K562 (cell line): ENCODE results near the gene RUNDC1. TPM values are rescaled to one million over a fixed set of nuclear protein-coding genes. Genes with fewer than 3 reads are reported as not detected.
A peak's percentile ranks its signal among the peaks of the same experiment; 100 is the strongest.

Source experiments
- BCL6 ChIP-seq: fragments of 250-450 bp; sonication (Bioruptor Pico); IDR thresholded peaks from 2 replicates; pipeline ENCODE4 v1.4.0; 2020
- CEBPB ChIP-seq: fragments of 450-650 bp; IDR thresholded peaks from 2 replicates; pipeline ENCODE4 v1.6.1; 2016; ENCODE audit warnings: missing genetic modification characterization, missing compliant biosample characterization
- CHD2 ChIP-seq: IDR thresholded peaks from 2 replicates; pipeline ENCODE4 v1.6.1; 2011; ENCODE audit warnings: low read depth, low read length
- CREM ChIP-seq: IDR thresholded peaks from 2 replicates; pipeline ENCODE4 v1.6.1; 2014; ENCODE audit warnings: antibody characterized with exemption, low read depth
- DIDO1 ChIP-seq: fragments of 450-650 bp; IDR thresholded peaks from 2 replicates; pipeline ENCODE4 v1.6.1; 2016; ENCODE audit warnings: low read depth, missing biosample characterization, missing genetic modification characterization
- ESRRA ChIP-seq: fragments of 450-650 bp; IDR thresholded peaks from 2 replicates; pipeline ENCODE4 v1.6.1; 2014; ENCODE audit warnings: low read depth, mild to moderate bottlenecking, moderate library complexity, borderline replicate concordance
- ETV1 ChIP-seq: fragments of 450-650 bp; conservative IDR thresholded peaks from 2 replicates; pipeline ENCODE4 v1.6.1; 2016; ENCODE audit warnings: missing genetic modification characterization, control low read depth, low read depth, missing compliant biosample characterization
- HNRNPLL ChIP-seq: fragments of 200-400 bp; formaldehyde crosslinking; IDR thresholded peaks from 2 replicates; pipeline ENCODE4 v1.6.1; 2017; ENCODE audit warnings: low read length, low read depth, mild to moderate bottlenecking; ENCODE audit not compliant: poor library complexity, severe bottlenecking
- KLF16 ChIP-seq: IDR thresholded peaks from 2 replicates; pipeline ENCODE4 v1.6.1; 2016; ENCODE audit warnings: antibody characterized with exemption
- MAFG ChIP-seq: fragments of 450-650 bp; conservative IDR thresholded peaks from 2 replicates; pipeline ENCODE4 v1.6.1; 2016; ENCODE audit warnings: missing genetic modification characterization, missing compliant biosample characterization
- MCM5 ChIP-seq: fragments of 450-650 bp; IDR thresholded peaks from 2 replicates; pipeline ENCODE4 v1.6.1; 2016; ENCODE audit warnings: low read depth
- MEF2D ChIP-seq: conservative IDR thresholded peaks from 2 replicates; pipeline ENCODE4 v1.6.1; 2016; ENCODE audit warnings: low read depth, missing genetic modification characterization, missing compliant biosample characterization
- NCOA1 ChIP-seq: fragments of 450-650 bp; IDR thresholded peaks from 2 replicates; pipeline ENCODE4 v1.6.1; 2016; ENCODE audit warnings: low read depth
- NFIC ChIP-seq: fragments of 450-650 bp; IDR thresholded peaks from 2 replicates; pipeline ENCODE4 v1.6.1; 2017; ENCODE audit warnings: mild to moderate bottlenecking, inconsistent platforms
- NFYB ChIP-seq: IDR thresholded peaks from 2 replicates; pipeline ENCODE4 v1.6.1; 2011; ENCODE audit warnings: mild to moderate bottlenecking, moderate library complexity; ENCODE audit not compliant: insufficient read length; ENCODE audit errors: extremely low read depth
- PHB2 ChIP-seq: fragments of 450-650 bp; IDR thresholded peaks from 2 replicates; pipeline ENCODE4 v1.6.1; 2017; ENCODE audit warnings: low read depth
- PML ChIP-seq: IDR thresholded peaks from 2 replicates; pipeline ENCODE4 v1.6.1; 2012; ENCODE audit warnings: low read length, inconsistent platforms
- POLR2AphosphoS5 ChIP-seq: IDR thresholded peaks from 2 replicates; pipeline ENCODE4 v1.6.1; 2011; ENCODE audit warnings: mild to moderate bottlenecking, low read depth, low read length, moderate library complexity; ENCODE audit not compliant: control insufficient read depth, insufficient read depth
- RBBP5 ChIP-seq: fragments of 200-600 bp; sonication (generic); IDR thresholded peaks from 2 replicates; pipeline ENCODE4 v1.6.1; 2012; ENCODE audit warnings: borderline replicate concordance, mild to moderate bottlenecking, low read length, control low read depth, inconsistent platforms; ENCODE audit not compliant: insufficient read depth, poor library complexity, severe bottlenecking
- RBM34 ChIP-seq: fragments of 200-400 bp; formaldehyde crosslinking; IDR thresholded peaks from 2 replicates; pipeline ENCODE4 v1.6.1; 2018; ENCODE audit warnings: low read length, borderline replicate concordance; ENCODE audit not compliant: insufficient read depth
- SMC3 ChIP-seq: conservative IDR thresholded peaks from 2 replicates; pipeline ENCODE4 v1.6.1; 2011; ENCODE audit warnings: low read depth, low read length, improper control_type of control experiment; ENCODE audit not compliant: insufficient read depth
- SOX6 ChIP-seq: fragments of 450-650 bp; IDR thresholded peaks from 2 replicates; pipeline ENCODE4 v1.6.1; 2014; ENCODE audit warnings: mild to moderate bottlenecking
- ZNF431 ChIP-seq: sonication (generic); formaldehyde crosslinking; IDR thresholded peaks from 2 replicates; pipeline ENCODE4 v1.8.0; 2022; ENCODE audit warnings: mild to moderate bottlenecking, missing genetic modification reagents
- ZNF584 ChIP-seq: fragments of 200-800 bp; sonication (Bioruptor generic); IDR thresholded peaks from 2 replicates; pipeline ENCODE4 v1.6.1; 2016; ENCODE audit warnings: low read depth, mild to moderate bottlenecking, missing genetic modification characterization, missing compliant biosample characterization
- polyA plus RNA-seq, 8 experiments: library from polyadenylated mRNA; depleted of rRNA in 4 of 8; stranded (reverse) in 5 of 8; unstranded in 3 of 8; fragments of >200 nt; fragmentation: Nextera tagmentation in 2 of 8; fragmentation: Illumina TruSeq in 1 of 8; extraction: Ambion mirVana in 2 of 8; extraction: Trizol in 1 of 8; gene quantifications; 2 replicates each; pipeline versions ENCODE4 v1.2.1 to v1.2.3, GENCODE V29; 2011 to 2014; ENCODE audit warnings: inconsistent platforms in 1 of 8, missing spikeins in 1 of 8
- total RNA-seq, 7 experiments: library from RNA; depleted of rRNA in 6 of 7; stranded (reverse); fragments of >200 nt in 6 of 7; fragmentation: Illumina TruSeq in 2 of 7; extraction: Trizol in 2 of 7; gene quantifications; 2 replicates each; pipeline versions ENCODE4 v1.2.1 to v1.2.3, GENCODE V29; 2011 to 2021; ENCODE audit warnings: low replicate concordance in 1 of 7
- TF ChIP-seq, protein P1 (sequence below): fragments of 450-650 bp; formaldehyde crosslinking; IDR thresholded peaks from 2 replicates; pipeline ENCODE4 v1.4.0; 2020; ENCODE audit warnings: mild to moderate bottlenecking, moderate library complexity
- TF ChIP-seq, protein P2 (sequence below): fragments of 250-450 bp; sonication (Bioruptor Pico); IDR thresholded peaks from 2 replicates; pipeline ENCODE4 v1.8.0; 2021; ENCODE audit warnings: mild to moderate bottlenecking, moderate library complexity
- TF ChIP-seq, protein P3 (sequence below): fragments of 450-650 bp; formaldehyde crosslinking; IDR thresholded peaks from 2 replicates; pipeline ENCODE4 v1.4.0; 2020; ENCODE audit warnings: mild to moderate bottlenecking, mixed read lengths

Gene RUNDC1
- total and polyA plus RNA-seq, 9 of the 15 experiments (the other 6 are each of a cell fraction or from before 2014, with no cell fraction given): 3.4 to 12.6 (median 9.4) TPM

DNA sequence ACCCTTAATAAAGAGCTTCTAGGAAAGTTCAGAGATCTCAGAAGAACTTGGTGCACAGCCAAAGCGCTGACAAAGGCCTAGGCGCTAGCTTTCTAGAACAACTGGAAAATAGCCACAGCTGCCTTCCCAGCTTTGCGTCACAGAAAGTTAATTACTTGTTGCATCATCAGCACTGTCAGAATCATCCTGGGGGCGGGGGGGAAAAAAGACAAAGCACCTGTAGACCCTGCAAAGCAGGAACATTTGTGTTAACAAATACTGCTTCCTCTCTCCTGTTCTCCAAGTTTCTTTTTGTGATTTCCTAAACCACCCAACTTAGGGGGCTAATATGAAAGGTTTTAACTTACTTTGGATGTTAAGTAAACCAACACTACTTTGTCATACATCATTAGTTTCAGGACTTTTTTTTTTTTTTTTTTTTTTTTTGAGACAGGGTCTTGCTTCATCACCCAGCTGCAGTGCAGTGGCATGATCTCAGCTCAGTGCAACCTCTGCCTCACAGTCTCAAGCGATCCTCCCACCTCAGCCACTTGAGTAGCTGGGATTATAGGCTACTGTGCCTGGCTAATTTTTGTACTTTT, 11.3 kb upstream of the RUNDC1 start (continued):
- TF ChIP-seq NFIC (peak; percentile 34), MAFG (tag) (no peak), BCL6 (CRISPR knock-in tag) (no peak), ETV1 (no peak), PHB2 (no peak), NCOA1 (peak; percentile 40; the same call in 1 of the 2 replicates), MCM5 (no peak), RBBP5 (no peak), CHD2 (no peak), ZNF431 (no peak), KLF16 (no peak), CREM (peak; percentile 73; the same call in 1 of the 2 replicates), MEF2D (tag) (no peak), HNRNPLL (no peak), SOX6 (peak; percentile 52; the same call in 1 of the 2 replicates), ESRRA (no peak), PML (no peak), NFYB (no peak), RBM34 (no peak), DIDO1 (tag) (no peak), SMC3 (no peak), POLR2AphosphoS5 (no peak), CEBPB (tag) (peak; percentile 90), ZNF584 (0 out of 2 replicates have a peak, but pooled peaks have one; percentile 51)
- TF ChIP-seq, protein P1, sequence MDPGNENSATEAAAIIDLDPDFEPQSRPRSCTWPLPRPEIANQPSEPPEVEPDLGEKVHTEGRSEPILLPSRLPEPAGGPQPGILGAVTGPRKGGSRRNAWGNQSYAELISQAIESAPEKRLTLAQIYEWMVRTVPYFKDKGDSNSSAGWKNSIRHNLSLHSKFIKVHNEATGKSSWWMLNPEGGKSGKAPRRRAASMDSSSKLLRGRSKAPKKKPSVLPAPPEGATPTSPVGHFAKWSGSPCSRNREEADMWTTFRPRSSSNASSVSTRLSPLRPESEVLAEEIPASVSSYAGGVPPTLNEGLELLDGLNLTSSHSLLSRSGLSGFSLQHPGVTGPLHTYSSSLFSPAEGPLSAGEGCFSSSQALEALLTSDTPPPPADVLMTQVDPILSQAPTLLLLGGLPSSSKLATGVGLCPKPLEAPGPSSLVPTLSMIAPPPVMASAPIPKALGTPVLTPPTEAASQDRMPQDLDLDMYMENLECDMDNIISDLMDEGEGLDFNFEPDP: no peak
- TF ChIP-seq, protein P2, sequence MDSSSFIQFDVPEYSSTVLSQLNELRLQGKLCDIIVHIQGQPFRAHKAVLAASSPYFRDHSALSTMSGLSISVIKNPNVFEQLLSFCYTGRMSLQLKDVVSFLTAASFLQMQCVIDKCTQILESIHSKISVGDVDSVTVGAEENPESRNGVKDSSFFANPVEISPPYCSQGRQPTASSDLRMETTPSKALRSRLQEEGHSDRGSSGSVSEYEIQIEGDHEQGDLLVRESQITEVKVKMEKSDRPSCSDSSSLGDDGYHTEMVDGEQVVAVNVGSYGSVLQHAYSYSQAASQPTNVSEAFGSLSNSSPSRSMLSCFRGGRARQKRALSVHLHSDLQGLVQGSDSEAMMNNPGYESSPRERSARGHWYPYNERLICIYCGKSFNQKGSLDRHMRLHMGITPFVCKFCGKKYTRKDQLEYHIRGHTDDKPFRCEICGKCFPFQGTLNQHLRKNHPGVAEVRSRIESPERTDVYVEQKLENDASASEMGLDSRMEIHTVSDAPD: no peak
- TF ChIP-seq, protein P3, sequence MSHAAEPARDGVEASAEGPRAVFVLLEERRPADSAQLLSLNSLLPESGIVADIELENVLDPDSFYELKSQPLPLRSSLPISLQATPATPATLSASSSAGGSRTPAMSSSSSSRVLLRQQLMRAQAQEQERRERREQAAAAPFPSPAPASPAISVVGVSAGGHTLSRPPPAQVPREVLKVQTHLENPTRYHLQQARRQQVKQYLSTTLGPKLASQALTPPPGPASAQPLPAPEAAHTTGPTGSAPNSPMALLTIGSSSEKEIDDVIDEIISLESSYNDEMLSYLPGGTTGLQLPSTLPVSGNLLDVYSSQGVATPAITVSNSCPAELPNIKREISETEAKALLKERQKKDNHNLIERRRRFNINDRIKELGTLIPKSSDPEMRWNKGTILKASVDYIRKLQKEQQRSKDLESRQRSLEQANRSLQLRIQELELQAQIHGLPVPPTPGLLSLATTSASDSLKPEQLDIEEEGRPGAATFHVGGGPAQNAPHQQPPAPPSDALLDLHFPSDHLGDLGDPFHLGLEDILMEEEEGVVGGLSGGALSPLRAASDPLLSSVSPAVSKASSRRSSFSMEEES (CRISPR knock-in tag): no peak
